Activated CD4-positive, CD25-positive, alpha-beta regulatory T cell treated with anti-CD3 and anti-CD28 coated beads, Interleukin-2, amount 50 U/mL, for 16 hours (primary cell): Measurements from ENCODE around the gene GRID1.

ENCODE experiments used
- DNase-seq: peaks from one replicate; pipeline ENCODE4 v3.0.0-alpha.2; 2020; ENCODE audit warnings: low read depth, low spot score

The GRID1 gene

GRCh38 chr10:85622425-85622824 lies 744.2 kb downstream of the GRID1 start:
- no peak for DNase-seq

GRCh38 chr10:85621562-85621961 lies 745.0 kb downstream of the GRID1 start:
- DNase-seq, result no peak

- no peak for DNase-seq
These were observed 745.8 kb downstream of the GRID1 start for GRCh38 chr10:85620807-85621206.

GRCh38 chr10:85619832-85620231 lies 746.8 kb downstream of the GRID1 start:
- DNase-seq, result no peak

- no peak for DNase-seq
These were observed 747.8 kb downstream of the GRID1 start for GRCh38 chr10:85618841-85619240.

GRCh38 chr10:85617751-85618546 lies 748.6 kb downstream of the GRID1 start:
- DNase-seq, result no peak

- no peak for DNase-seq
These were observed 751.0 kb downstream of the GRID1 start for GRCh38 chr10:85615556-85615955.

- DNase-seq, result no peak
These were observed 751.6 kb downstream of the GRID1 start for GRCh38 chr10:85614981-85615380.

GRCh38 chr10:85614566-85614965 lies 752.0 kb downstream of the GRID1 start:
- DNase-seq, result no peak

GRCh38 chr10:85613391-85613790 lies 753.2 kb downstream of the GRID1 start:
- DNase-seq, result no peak

GRCh38 chr10:85612833-85613232 lies 753.8 kb downstream of the GRID1 start:
- DNase-seq, result no peak

GRCh38 chr10:85612378-85612775 lies 754.2 kb downstream of the GRID1 start:
- DNase-seq, result no peak

- no peak for DNase-seq
These were observed 754.7 kb downstream of the GRID1 start for GRCh38 chr10:85611746-85612377.

- DNase-seq, result no peak
These were observed 755.4 kb downstream of the GRID1 start for GRCh38 chr10:85611093-85611740.

GRCh38 chr10:85610381-85611092 lies 756.1 kb downstream of the GRID1 start:
- no peak for DNase-seq

- no peak for DNase-seq
These were observed 757.1 kb downstream of the GRID1 start for GRCh38 chr10:85609509-85609908.

- DNase-seq, result no peak
These were observed 757.9 kb downstream of the GRID1 start for GRCh38 chr10:85608706-85609105.

GRCh38 chr10:85607043-85607695 lies 759.4 kb downstream of the GRID1 start:
- no peak for DNase-seq

GRCh38 chr10:85606401-85606800 lies 760.2 kb downstream of the GRID1 start:
- no peak for DNase-seq

GRCh38 chr10:85604884-85605283 lies 761.7 kb downstream of the GRID1 start:
- no peak for DNase-seq

- DNase-seq, result no peak
These were observed 762.4 kb downstream of the GRID1 start for GRCh38 chr10:85604136-85604725.
